Measurements from ENCODE around the gene STAT4.

The STAT4 gene

GRCh38 chr2:190994148-190994547 lies 156.6 kb downstream of the STAT4 start:
- DNase-seq (ENCODE audit: low spot score), result no peak

- no peak for DNase-seq (ENCODE audit: low spot score)
These were observed 157.5 kb downstream of the STAT4 start for GRCh38 chr2:190993292-190993643.

- DNase-seq (ENCODE audit: low spot score), result no peak
These were observed 160.7 kb downstream of the STAT4 start for GRCh38 chr2:190990132-190990531.

GRCh38 chr2:190988910-190989309 lies 161.9 kb downstream of the STAT4 start:
- DNase-seq (ENCODE audit: low spot score), result no peak

GRCh38 chr2:190987938-190988337 lies 162.9 kb downstream of the STAT4 start:
- DNase-seq (ENCODE audit: low spot score), result no peak

GRCh38 chr2:190987116-190987515 lies 163.7 kb downstream of the STAT4 start:
- no peak for DNase-seq (ENCODE audit: low spot score)

GRCh38 chr2:190986221-190986953 lies 164.4 kb downstream of the STAT4 start:
- DNase-seq (ENCODE audit: low spot score), result no peak

- DNase-seq (ENCODE audit: low spot score), result peak; percentile 67
These were observed 166.2 kb downstream of the STAT4 start for GRCh38 chr2:190984595-190984994.

GRCh38 chr2:190982262-190983034 lies 168.3 kb downstream of the STAT4 start:
- DNase-seq (ENCODE audit: low spot score), result no peak

GRCh38 chr2:190981733-190982132 lies 169.1 kb downstream of the STAT4 start:
- no peak for DNase-seq (ENCODE audit: low spot score)

GRCh38 chr2:190981333-190981732 lies 169.5 kb downstream of the STAT4 start:
- no peak for DNase-seq (ENCODE audit: low spot score)

- DNase-seq (ENCODE audit: low spot score), result no peak
These were observed 170.1 kb downstream of the STAT4 start for GRCh38 chr2:190980630-190981209.

- DNase-seq (ENCODE audit: low spot score), result no peak
These were observed 170.7 kb downstream of the STAT4 start for GRCh38 chr2:190979906-190980629.
